ENCODE results near the gene CBX4. TPM values are rescaled to one million over a fixed set of nuclear protein-coding genes. Genes with fewer than 3 reads are reported as not detected.
A peak's percentile ranks its signal among the peaks of the same experiment; 100 is the strongest.
"Not testable (repeated sequence)": the region's sequence is repeated elsewhere in the genome, so short reads cannot be mapped to it uniquely, and the experiment has no call there.

The CBX4 gene
- total RNA-seq, 2 donors from 2014 or later: 28.0 to 28.5 TPM

GRCh38 chr17:79855331-79856124, 16.3 kb upstream of the CBX4 start:
- intact Hi-C loops (cut with DNase I): no loop called here

DNA sequence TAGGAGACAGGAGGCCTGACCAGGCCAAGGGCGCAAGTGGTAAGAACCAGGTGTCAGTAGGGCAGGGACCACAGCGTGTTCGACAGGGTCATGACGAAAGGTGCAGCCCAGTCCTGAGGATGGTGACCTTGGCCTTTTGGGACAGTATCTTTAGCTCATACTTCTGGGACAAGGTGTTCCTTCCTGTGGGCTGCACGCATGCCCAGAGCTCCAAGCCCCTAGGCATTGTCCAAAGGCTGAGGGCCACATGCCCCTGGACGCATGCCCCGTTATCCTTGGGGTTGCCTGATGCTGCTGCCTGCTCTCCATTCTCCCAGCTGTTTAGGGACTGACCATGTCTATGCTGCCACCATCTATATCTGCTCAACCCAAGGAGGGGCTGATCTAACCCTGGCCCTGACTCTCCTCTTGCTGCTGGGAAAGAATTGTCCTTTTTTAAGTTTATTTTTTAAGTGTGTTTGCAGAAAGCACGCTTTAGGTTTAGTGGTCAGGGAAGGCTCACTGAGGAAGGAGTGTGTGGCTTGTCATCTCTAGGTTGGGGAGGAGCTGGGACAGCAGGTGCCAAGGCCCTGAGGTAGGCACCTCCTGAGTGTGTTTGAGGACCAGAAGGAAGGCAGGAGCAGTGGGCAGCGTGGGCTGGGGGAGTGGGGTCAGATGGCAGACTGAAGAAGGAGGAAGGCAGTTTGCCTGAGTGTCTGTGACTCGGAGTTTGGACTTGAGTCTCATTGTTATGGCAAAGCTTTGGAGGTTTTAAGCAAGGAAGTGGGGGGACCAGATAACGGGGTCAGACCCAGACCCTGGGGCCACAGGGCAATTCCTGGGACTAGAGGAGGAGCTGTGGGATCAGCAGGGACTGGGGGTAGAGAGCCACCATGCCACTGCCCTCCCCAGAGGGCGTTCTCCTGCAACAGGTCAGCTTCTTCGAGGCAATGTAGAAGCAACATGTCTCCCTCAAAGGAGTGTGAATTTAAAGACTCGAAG, 15.1 kb upstream of the CBX4 start:
- no peaks in the 10 kb centered on the region for H3K27me3 ChIP-seq (replicated peaks; ENCODE audit: insufficient read depth)
- no peak overlapping the region for H3K4me3 ChIP-seq
- H3K27ac ChIP-seq: no peak overlapping the region
- H3K9me3 ChIP-seq: no peaks in the 10 kb centered on the region
- H3K4me1 ChIP-seq (replicated peaks): no peaks in the 10 kb centered on the region
- intact Hi-C loops (cut with DNase I): no loop called here
- no peak for DNase-seq (ENCODE audit: low spot score)
- TF ChIP-seq POLR2A (IDR thresholded peaks at IDR 0.05) (no peak), POLR2AphosphoS5 (IDR thresholded peaks at IDR 0.05) (no peak)
- TF ChIP-seq, protein P1, sequence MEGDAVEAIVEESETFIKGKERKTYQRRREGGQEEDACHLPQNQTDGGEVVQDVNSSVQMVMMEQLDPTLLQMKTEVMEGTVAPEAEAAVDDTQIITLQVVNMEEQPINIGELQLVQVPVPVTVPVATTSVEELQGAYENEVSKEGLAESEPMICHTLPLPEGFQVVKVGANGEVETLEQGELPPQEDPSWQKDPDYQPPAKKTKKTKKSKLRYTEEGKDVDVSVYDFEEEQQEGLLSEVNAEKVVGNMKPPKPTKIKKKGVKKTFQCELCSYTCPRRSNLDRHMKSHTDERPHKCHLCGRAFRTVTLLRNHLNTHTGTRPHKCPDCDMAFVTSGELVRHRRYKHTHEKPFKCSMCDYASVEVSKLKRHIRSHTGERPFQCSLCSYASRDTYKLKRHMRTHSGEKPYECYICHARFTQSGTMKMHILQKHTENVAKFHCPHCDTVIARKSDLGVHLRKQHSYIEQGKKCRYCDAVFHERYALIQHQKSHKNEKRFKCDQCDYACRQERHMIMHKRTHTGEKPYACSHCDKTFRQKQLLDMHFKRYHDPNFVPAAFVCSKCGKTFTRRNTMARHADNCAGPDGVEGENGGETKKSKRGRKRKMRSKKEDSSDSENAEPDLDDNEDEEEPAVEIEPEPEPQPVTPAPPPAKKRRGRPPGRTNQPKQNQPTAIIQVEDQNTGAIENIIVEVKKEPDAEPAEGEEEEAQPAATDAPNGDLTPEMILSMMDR (IDR thresholded peaks at IDR 0.05): no peak
- WGBS: 86% methylated on average over 14 of the region's 14 CpGs
- H3K36me3 ChIP-seq: no peaks in the 10 kb centered on the region

More at GRCh38 chr17:79855331-79856124, 16.3 kb upstream of the CBX4 start:
- no peak overlapping the region for H3K27ac ChIP-seq
- no peak for DNase-seq (ENCODE audit: low spot score)
- H3K4me1 ChIP-seq (replicated peaks): no peaks in the 10 kb centered on the region
- no peaks in the 10 kb centered on the region for H3K27me3 ChIP-seq (replicated peaks; ENCODE audit: insufficient read depth)
- no peak overlapping the region for H3K4me3 ChIP-seq
- H3K36me3 ChIP-seq: no peaks in the 10 kb centered on the region
- no peak for TF ChIP-seq POLR2A (IDR thresholded peaks at IDR 0.05)
- no peak for TF ChIP-seq POLR2AphosphoS5 (IDR thresholded peaks at IDR 0.05)
- TF ChIP-seq, protein P1 (IDR thresholded peaks at IDR 0.05): no peak
- WGBS: 84% methylated on average over 16 of the region's 21 CpGs
- H3K9me3 ChIP-seq: no peaks in the 10 kb centered on the region

DNA sequence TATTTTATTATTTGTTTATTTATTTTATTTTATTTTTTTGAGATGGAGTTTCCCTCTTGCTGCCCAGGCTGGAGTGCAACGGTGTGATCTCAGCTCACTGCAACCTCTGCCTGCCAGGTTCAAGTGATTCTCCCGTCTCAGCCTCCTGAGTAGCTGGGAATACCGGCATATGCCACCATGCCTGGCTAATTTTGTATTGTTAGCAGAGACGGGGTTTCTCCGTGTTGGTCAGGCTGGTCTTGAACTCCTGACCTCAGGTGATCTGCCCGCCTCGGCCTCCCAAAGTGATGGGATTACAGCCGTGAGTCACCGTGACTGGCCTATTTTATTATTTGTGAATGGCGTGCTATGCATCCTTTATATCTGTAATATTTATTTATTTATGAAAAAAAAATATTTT, 13.9 kb upstream of the CBX4 start:
- DNase-seq (ENCODE audit: low spot score); H3K4me1 ChIP-seq (replicated peaks); intact Hi-C loops (cut with DNase I); H3K27me3 ChIP-seq (replicated peaks; ENCODE audit: insufficient read depth); H3K36me3 ChIP-seq; H3K4me3 ChIP-seq; H3K27ac ChIP-seq; H3K9me3 ChIP-seq: not testable (repeated sequence)
- 75% methylated on average over 10 of the region's 10 CpGs for WGBS

GRCh38 chr17:79852748-79853147, 13.5 kb upstream of the CBX4 start:
- DNase-seq (ENCODE audit: low spot score): no peak
- 20% methylated on average over 5 of the region's 5 CpGs for WGBS
- Histone ChIP-seq H3K27me3 (replicated peaks; ENCODE audit: insufficient read depth) (no peaks in the 10 kb centered on the region), H3K4me1 (replicated peaks) (no peaks in the 10 kb centered on the region), H3K36me3 (no peaks in the 10 kb centered on the region), H3K27ac (no peak overlapping the region), H3K9me3 (no peaks in the 10 kb centered on the region), H3K4me3 (no peak overlapping the region)
- intact Hi-C loops (cut with DNase I): no loop called here
- TF ChIP-seq POLR2A (IDR thresholded peaks at IDR 0.05): no peak
- TF ChIP-seq POLR2AphosphoS5 (IDR thresholded peaks at IDR 0.05): peak; percentile 63

DNA sequence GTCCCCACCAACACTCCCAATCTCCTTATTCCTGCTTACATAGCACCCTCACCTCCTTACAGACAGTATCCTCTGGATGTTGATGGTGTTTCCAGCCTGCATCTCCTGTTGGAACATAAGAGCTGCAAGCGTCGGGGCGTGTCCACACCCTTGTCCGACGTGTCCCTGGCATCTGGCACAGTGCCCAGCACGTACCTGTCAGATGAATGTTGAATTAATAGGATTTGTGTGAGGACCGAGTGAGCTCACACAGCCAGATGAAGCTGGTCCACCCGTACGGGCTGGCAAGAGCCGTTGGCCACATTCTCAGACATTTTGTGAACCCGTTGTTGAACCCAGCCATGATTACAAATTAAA, 12.2 kb upstream of the CBX4 start:
- peak; percentile 71 for DNase-seq (ENCODE audit: low spot score)
- H3K4me3 ChIP-seq: no peak overlapping the region
- intact Hi-C loops (cut with DNase I): no loop called here
- H3K4me1 ChIP-seq (replicated peaks): no peaks in the 10 kb centered on the region
- no peak overlapping the region for H3K27ac ChIP-seq
- no peak for TF ChIP-seq POLR2A (IDR thresholded peaks at IDR 0.05)
- TF ChIP-seq POLR2AphosphoS5 (IDR thresholded peaks at IDR 0.05): peak; percentile 83
- TF ChIP-seq, protein P1 (IDR thresholded peaks at IDR 0.05): no peak
- no peaks in the 10 kb centered on the region for H3K27me3 ChIP-seq (replicated peaks; ENCODE audit: insufficient read depth)
- 51% methylated on average over 11 of the region's 11 CpGs for WGBS
- H3K36me3 ChIP-seq: no peaks in the 10 kb centered on the region
- no peaks in the 10 kb centered on the region for H3K9me3 ChIP-seq
